ENCODE measurements around the gene PSMB9.

GRCh38 chr6:32832535-32832934 lies 21.5 kb upstream of the PSMB9 start:
- TF ChIP-seq, protein P1, sequence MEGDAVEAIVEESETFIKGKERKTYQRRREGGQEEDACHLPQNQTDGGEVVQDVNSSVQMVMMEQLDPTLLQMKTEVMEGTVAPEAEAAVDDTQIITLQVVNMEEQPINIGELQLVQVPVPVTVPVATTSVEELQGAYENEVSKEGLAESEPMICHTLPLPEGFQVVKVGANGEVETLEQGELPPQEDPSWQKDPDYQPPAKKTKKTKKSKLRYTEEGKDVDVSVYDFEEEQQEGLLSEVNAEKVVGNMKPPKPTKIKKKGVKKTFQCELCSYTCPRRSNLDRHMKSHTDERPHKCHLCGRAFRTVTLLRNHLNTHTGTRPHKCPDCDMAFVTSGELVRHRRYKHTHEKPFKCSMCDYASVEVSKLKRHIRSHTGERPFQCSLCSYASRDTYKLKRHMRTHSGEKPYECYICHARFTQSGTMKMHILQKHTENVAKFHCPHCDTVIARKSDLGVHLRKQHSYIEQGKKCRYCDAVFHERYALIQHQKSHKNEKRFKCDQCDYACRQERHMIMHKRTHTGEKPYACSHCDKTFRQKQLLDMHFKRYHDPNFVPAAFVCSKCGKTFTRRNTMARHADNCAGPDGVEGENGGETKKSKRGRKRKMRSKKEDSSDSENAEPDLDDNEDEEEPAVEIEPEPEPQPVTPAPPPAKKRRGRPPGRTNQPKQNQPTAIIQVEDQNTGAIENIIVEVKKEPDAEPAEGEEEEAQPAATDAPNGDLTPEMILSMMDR (IDR thresholded peaks at IDR 0.05) = no peak
- TF ChIP-seq POLR2AphosphoS5 (IDR thresholded peaks at IDR 0.05) = no peak
